Measurements from ENCODE around the gene LRRC25. TPM values are rescaled to one million over a fixed set of nuclear protein-coding genes. Genes with fewer than 3 reads are reported as not detected.
A peak's percentile ranks its signal among the peaks of the same experiment; 100 is the strongest.

Gene LRRC25
- total RNA-seq, 1 donor from 2014 or later: 3.7 TPM

- no peak for DNase-seq
Measured at GRCh38 chr19:18435842-18436670, 38.6 kb upstream of the LRRC25 start.

GRCh38 chr19:18435178-18435841 is 37.9 kb upstream of the LRRC25 start:
- no peak for DNase-seq

GRCh38 chr19:18434411-18435175 is 37.2 kb upstream of the LRRC25 start:
- DNase-seq: no peak

GRCh38 chr19:18433735-18434398 is 36.4 kb upstream of the LRRC25 start:
- no peak for DNase-seq

GRCh38 chr19:18433015-18433691 is 35.7 kb upstream of the LRRC25 start:
- DNase-seq: no peak

GRCh38 chr19:18432275-18433014 is 35.0 kb upstream of the LRRC25 start:
- DNase-seq: no peak

- no peak for DNase-seq
Measured at GRCh38 chr19:18431351-18432197, 34.2 kb upstream of the LRRC25 start.

GRCh38 chr19:18430417-18431144 is 33.2 kb upstream of the LRRC25 start:
- no peak for DNase-seq

GRCh38 chr19:18429717-18430416 is 32.4 kb upstream of the LRRC25 start:
- DNase-seq: no peak

- peak; percentile 81 for DNase-seq
Measured at GRCh38 chr19:18428787-18429674, 31.6 kb upstream of the LRRC25 start.

- no peak for DNase-seq
Measured at GRCh38 chr19:18428173-18428786, 30.9 kb upstream of the LRRC25 start.

- DNase-seq: no peak
Measured at GRCh38 chr19:18427743-18428113, 30.3 kb upstream of the LRRC25 start.

- no peak for DNase-seq
Measured at GRCh38 chr19:18427080-18427742, 29.8 kb upstream of the LRRC25 start.

- no peak for DNase-seq
Measured at GRCh38 chr19:18426416-18426767, 29.0 kb upstream of the LRRC25 start.

- no peak for DNase-seq
Measured at GRCh38 chr19:18425515-18426415, 28.3 kb upstream of the LRRC25 start.

Data from skin of body (tissue), 2 donors.